ENCODE data around the gene AVEN. TPM values are rescaled to one million over a fixed set of nuclear protein-coding genes. Genes with fewer than 3 reads are reported as not detected.

AVEN gene
- total and polyA plus RNA-seq, 2 donors (not counting 3 experiments of a cell fraction or from before 2014, with no cell fraction given), result 7.7 to 23.3 TPM

DNA sequence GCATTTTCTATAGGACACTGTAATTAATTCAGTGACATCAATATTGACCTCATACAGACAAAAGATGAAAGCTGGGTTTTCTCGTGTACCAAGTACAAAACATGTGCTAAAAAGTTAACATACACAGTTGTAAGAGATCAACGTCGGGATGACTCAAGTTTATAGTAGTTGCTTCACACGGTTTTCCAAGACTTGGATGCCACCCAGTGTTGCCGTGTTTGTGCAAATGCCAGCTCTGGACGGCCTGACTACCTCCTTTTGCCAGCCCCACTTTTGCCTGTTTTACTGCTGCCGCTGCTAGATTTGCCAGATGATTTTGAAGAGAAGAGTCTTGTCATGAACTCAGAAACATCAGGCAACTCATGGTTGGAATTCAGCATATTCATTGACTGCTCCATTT lies 45.1 kb upstream of the AVEN start:
- Histone ChIP-seq H3K4me3 (replicated peaks in 1 of 3; ENCODE audit: insufficient read depth in 1 of 3, low read depth in 1 of 3, low read length in 3 of 3) (no peak overlapping the region), H3K27me3 (ENCODE audit: control insufficient read depth in 2 of 2, insufficient read depth in 2 of 2, low read length in 2 of 2) (no peaks in the 10 kb centered on the region), H2AFZ (ENCODE audit: low read depth, low read length) (no peak overlapping the region), H3K9me3 (replicated peaks; ENCODE audit: control insufficient read depth, insufficient read depth, low read length) (no peaks in the 10 kb centered on the region), H3K79me2 (ENCODE audit: control insufficient read depth, insufficient read depth, low read length) (no peaks in the 10 kb centered on the region), H3K4me2 (ENCODE audit: insufficient read depth, low read length) (no peak overlapping the region), H3K4me1 (ENCODE audit: control insufficient read depth, extremely low read depth, insufficient read depth, low read length) (no peaks in the 10 kb centered on the region), H4K20me1 (replicated peaks; ENCODE audit: control insufficient read depth, extremely low read depth, insufficient read depth, low read length) (no peaks in the 10 kb centered on the region), H3K9me1 (replicated peaks; ENCODE audit: control insufficient read depth, extremely low read depth, insufficient read depth, low read length) (no peaks in the 10 kb centered on the region), H3K27ac (ENCODE audit: insufficient read depth, low read depth, low read length) (no peak overlapping the region), H3K9ac (replicated peaks; ENCODE audit: extremely low read depth, insufficient read depth, low read length) (no peak overlapping the region), H3K36me3 (ENCODE audit: control insufficient read depth in 2 of 2, extremely low read depth in 1 of 2, insufficient read depth in 2 of 2, low read length in 2 of 2) (peaks cover 11 to 14% of the 10 kb centered on the region in 2 experiments)
- DNase-seq (ENCODE audit: low read depth, low spot score) (no peak), FAIRE-seq (no peak)
- intact Hi-C loops (cut with micrococcal nuclease) (no loop called here), dilution Hi-C loops (cut with MboI; ENCODE audit: extremely low pct_ligation_motif_present, low sequenced_read_pairs) (no loop called here)
- TSS peak; percentile 54 for BruUV-seq (replicated peaks)
- TF ChIP-seq GATA2 (IDR thresholded peaks at IDR 0.05; ENCODE audit: insufficient read depth, insufficient read length, low read depth, low read length), result no peak
- TF ChIP-seq, protein P1, sequence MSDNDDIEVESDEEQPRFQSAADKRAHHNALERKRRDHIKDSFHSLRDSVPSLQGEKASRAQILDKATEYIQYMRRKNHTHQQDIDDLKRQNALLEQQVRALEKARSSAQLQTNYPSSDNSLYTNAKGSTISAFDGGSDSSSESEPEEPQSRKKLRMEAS (IDR thresholded peaks at IDR 0.05; ENCODE audit: insufficient read depth, insufficient read length), result no peak
- TF ChIP-seq FOS (IDR thresholded peaks at IDR 0.05; ENCODE audit: borderline replicate concordance, insufficient read depth, low read length), result no peak
- TF ChIP-seq POLR2A (IDR thresholded peaks at IDR 0.05; ENCODE audit: low read depth, low read length), result no peak
- TF ChIP-seq, protein P2, sequence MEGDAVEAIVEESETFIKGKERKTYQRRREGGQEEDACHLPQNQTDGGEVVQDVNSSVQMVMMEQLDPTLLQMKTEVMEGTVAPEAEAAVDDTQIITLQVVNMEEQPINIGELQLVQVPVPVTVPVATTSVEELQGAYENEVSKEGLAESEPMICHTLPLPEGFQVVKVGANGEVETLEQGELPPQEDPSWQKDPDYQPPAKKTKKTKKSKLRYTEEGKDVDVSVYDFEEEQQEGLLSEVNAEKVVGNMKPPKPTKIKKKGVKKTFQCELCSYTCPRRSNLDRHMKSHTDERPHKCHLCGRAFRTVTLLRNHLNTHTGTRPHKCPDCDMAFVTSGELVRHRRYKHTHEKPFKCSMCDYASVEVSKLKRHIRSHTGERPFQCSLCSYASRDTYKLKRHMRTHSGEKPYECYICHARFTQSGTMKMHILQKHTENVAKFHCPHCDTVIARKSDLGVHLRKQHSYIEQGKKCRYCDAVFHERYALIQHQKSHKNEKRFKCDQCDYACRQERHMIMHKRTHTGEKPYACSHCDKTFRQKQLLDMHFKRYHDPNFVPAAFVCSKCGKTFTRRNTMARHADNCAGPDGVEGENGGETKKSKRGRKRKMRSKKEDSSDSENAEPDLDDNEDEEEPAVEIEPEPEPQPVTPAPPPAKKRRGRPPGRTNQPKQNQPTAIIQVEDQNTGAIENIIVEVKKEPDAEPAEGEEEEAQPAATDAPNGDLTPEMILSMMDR (IDR thresholded peaks at IDR 0.05; ENCODE audit: extremely low read depth in 1 of 2, insufficient read depth in 1 of 2, low read depth in 1 of 2, low read length in 2 of 2), result no peak
- TF ChIP-seq EZH2 (IDR thresholded peaks at IDR 0.05; ENCODE audit: borderline replicate concordance, low read depth, low read length, severe bottlenecking), result no peak
- no peak for TF ChIP-seq JUN (IDR thresholded peaks at IDR 0.05; ENCODE audit: borderline replicate concordance, insufficient read depth, insufficient read length, low read depth)
- no peak for TF ChIP-seq POLR2AphosphoS5 (IDR thresholded peaks at IDR 0.05; ENCODE audit: insufficient read depth, low read depth, low read length)
- no peak for TF ChIP-seq MYC (IDR thresholded peaks at IDR 0.05; ENCODE audit: low read depth, low read length)
- ChIA-PET POLR2A (no interaction called here), CTCF (no interaction called here)

All from endothelial cell of umbilical vein (primary cell).